HG02870 (cell line): ENCODE measurements around the gene PALM3.
"Not testable (repeated sequence)": the region's sequence is repeated elsewhere in the genome, so short reads cannot be mapped to it uniquely, and the experiment has no call there.

Experiments used
- ATAC-seq: cut with Tn5 transposase; IDR thresholded peaks from one replicate; pipeline ENCODE4 v1.9.1; 2021; ENCODE audit warnings: mild to moderate bottlenecking, moderate library complexity; ENCODE audit not compliant: unreplicated experiment

The PALM3 gene

DNA sequence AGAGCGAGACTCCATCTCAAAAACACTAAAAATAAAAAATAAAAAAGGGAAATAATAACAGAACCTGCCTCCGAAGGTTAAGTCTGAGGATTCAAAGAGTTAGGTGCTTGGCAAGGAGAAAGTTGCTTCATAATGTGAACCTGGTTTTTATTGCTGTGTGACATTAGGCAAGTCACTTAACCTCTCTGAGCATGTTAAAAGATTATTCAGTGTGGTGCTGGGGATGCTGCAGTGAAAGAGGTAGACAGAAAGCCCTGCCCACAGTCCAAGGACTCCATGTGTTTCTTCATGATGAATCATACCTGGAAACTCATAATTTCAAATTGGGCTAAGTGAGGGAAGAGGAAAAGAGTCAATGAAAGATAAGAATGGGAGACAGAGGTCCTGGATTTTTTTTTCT lies 27.9 kb downstream of the PALM3 start:
- ATAC-seq, result no peak

DNA sequence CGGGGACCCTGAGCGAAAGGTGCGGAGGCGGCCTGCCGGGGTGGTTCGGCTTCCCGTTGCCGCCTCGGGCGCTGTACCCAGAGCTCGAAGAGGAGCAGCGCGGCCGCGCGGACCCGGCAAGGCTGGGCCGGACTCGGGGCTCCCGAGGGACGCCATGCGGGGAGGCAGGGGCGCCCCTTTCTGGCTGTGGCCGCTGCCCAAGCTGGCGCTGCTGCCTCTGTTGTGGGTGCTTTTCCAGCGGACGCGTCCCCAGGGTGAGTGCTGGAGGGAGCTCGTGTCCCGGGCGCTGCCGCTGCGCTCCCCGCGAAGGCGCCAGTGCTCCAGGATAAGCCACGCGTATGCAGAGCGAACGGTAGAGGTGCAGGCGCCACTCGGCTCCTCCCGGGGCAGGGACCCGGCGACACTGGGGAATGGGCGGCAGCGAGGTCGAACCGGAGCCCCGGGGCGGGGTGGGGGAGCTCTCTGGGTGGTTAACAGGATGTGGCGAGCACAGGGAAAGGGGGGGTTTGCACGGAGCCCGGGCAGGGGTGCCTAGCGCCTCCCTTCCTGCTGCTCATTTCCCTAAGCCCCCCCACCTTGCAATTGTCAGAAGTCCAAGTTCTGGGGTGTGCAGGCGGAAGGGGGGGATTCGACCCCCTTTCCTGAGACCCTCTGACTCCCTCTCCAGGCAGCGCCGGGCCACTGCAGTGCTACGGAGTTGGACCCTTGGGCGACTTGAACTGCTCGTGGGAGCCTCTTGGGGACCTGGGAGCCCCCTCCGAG lies 30.0 kb downstream of the PALM3 start, which contains the start of gene IL27RA:
IL27RA (plus strand) TSS at position 44 of the 762 bp plus-strand sequence; CDS start at position 155, 111 bp downstream.
- peak; percentile 51 for ATAC-seq

DNA sequence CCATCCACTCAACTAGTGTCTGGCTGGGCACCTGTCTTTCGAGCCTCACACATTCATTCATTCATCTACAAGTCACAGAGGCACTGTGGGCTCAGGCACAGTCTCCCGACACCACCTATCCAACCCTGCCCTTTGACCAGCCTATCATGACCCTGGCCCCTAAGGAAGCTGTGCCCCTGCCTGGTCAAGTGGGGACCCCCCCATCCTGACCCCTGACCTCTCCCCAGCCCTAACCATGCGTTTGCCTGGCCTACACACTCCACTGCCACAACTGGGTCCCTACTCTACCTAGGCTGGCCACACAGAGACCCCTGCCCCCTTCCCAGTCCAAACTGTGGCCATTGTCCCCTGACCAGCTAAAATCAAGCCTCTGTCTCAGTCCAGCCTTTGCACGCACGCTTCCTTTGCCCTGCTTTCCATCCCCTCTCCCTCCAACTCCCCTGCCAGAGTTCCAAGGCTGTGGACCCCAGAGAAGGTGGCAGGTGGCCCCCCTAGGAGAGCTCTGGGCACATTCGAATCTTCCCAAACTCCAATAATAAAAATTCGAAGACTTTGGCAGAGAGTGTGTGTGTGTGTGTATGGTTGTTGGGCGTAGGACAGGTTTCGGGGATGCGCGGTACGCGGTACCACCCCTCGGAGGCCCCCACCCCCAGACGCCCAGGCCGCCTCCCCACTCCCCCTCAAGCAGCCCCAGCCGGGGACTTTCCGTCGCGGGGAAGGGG lies 30.7 kb downstream of the PALM3 start:
- no peak for ATAC-seq

DNA sequence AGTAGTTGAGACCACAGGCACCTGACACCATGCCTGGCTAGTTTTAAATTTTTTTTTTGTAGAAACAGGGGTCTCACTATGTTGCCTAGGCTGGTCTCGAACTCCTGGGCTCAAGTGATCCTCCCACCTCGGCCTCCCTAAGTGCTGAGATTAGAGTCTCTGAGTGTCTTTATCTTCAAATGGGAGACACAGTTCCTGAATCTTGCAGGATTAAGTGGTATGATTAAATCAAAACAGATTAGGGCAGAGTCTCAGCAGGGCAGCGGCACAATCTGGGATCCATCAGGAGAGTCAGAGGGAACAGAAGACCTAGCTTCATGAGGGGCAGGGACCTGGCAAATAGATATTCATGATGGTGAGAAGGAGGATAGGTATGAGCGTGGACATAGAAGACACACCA lies 33.0 kb downstream of the PALM3 start:
- no peak for ATAC-seq

DNA sequence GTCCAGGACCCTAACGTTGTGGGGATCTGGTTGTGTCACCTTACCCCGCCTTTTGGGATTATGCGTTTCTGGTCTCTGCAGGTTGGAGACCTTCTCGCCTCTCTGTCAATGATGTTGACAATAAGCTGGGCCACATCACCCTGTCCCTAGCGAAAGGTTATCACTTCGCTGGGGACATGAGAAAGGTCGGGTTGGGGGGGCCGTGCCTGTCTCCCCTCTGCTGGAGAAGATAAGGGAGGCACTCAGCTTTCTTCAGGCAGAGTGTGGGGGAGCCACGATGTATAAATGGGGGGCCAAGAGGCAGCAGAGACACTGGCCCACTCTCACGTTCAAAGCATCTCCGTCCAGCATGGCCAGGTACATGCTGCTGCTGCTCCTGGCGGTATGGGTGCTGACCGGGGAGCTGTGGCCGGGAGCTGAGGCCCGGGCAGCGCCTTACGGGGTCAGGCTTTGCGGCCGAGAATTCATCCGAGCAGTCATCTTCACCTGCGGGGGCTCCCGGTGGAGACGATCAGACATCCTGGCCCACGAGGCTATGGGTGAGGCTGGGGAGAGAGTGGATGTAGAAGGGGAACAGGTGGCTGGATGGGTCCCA lies 33.9 kb downstream of the PALM3 start, which contains the start of gene RLN3:
RLN3 (plus strand) TSS at position 293 of the 595 bp plus-strand sequence; CDS start at position 350, 57 bp downstream.
- no peak for ATAC-seq

DNA sequence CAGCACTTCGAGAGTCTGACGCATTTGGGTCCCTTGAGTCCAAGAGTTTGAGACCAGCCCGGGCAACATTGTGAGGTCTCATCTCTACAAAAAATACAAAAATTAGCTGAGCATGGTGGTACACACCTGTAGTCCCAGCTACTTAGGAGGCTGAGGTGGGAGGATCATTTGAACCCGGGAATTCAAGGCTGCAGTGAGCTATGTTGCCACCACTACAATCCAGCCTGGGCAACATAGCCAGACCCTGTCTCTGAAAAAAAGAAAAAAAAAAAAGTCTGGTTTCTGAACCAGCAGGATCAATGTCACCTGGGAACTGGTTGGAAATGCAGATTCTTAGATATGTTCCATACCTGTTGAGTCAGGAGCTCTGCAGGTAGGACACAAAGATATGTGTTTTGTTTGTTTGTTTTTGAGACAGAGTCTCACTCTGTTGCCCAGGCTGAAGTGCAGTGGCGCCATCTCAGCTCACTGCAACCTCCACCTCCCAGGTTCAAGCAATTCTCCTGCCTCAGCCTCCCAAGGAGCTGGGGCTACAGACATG lies 35.2 kb downstream of the PALM3 start:
- ATAC-seq, result not testable (repeated sequence)

DNA sequence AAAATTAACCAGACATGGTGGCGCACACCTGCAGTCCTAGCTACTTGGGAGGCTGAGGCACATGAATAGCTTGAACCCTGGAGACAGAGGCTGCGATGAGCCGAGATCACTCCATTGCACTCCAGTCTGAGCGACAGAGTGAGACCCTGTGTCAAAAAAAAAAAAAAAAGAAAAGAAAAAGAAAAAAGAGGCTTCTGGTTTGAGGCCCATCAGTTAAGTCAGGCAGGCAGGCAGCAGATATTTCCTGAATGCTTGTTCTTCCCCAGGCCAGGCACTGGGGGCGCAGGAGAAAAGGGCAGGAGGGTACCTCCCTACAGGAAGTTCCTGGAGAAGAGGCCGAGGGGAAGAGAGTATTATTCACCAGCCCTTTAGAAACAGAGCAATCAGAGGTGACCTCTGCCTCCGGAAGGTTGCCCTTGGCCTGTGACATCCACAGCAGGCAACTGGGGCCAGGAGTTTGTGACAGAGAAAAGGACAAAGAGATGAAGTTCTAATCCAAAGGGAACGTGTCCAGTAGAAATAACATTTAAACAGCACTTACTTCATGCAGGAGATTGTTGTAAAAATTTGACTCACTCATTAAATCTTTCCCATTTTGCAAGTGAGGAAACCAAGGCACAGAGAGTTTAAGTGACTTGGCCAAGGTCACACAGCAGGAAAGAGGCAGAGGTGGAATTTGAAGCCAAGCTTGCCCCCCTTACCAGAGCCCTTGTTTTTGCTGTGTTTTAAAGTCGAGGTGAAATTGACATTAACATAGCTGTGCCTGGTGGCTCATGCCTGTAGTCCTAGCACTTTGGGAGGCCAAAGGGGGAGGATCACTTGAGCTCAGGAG lies 38.3 kb downstream of the PALM3 start:
- no peak for ATAC-seq

DNA sequence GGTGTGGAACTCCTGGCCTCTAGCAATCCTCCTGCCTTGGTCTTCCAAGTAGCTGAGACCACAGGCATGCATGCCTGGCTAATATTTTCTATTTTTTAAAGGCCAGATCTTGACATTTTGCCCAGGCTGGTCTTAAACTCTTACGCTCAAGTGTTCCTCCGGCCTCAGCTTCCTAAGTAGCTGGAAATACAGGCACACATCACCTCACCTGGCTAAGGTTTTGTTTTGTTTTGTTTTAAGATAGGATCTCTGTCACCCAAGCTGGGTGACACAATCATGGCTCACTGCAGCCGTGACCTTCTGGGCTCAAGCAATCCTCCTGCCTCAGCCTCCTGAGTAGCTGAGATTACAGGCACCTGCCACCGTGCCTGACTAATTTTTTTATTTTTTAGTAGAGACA lies 39.4 kb downstream of the PALM3 start:
- ATAC-seq, result no peak

DNA sequence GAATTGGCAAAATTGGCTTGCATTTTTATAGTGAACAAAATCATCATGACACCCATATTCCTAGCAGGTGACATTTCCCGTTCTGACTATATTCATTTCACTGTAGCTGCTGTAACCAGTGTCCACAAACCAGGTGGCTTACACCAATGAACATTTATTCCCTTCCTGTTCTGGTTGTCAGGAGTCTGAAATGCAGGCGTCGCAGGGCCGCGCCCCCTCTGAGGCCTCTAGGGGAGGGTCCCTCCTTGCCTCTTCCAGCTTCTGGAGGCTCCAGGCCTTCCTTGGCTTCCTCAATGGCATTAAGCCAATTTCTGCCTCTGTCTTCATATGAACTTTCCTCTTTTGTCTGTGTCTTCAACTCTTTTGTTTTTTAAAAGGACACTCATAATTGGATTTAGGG lies 40.4 kb downstream of the PALM3 start:
- ATAC-seq, result no peak

DNA sequence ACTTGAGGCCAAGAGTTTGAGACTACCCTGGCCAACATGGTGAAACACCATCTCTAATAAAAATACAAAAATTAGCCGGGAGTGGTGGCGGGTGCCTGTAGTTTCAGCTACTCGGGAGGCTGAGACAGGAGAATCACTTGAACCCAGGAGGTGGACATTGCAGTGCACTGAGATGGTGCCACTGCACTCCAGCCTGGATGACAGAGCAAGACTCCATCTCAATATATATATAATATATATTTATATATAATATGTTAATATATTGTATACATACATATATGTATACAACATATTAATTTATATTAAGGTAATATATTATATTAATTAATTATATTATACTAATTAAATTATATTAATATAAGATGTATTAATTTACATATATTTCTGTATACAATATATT lies 42.1 kb downstream of the PALM3 start:
- not testable (repeated sequence) for ATAC-seq

DNA sequence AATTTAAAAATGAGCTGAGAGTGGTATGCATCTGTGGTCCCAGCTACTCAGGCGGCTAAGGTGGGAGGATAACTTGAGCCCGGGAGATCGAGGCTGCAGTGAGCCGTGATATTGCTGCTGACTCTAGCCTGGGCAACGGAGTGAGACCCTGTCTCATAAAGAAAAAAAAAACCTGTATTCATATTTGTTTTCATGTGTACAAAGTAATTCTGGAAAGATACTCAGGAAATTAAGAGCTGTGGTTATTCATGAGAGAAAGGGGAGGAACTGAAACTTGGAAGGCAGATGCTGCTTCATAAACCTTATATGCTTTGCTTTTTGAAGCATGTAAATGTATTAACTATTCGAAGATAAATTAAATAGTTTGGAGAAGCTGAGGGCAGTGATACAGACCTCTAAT lies 42.8 kb downstream of the PALM3 start:
- ATAC-seq, result no peak

DNA sequence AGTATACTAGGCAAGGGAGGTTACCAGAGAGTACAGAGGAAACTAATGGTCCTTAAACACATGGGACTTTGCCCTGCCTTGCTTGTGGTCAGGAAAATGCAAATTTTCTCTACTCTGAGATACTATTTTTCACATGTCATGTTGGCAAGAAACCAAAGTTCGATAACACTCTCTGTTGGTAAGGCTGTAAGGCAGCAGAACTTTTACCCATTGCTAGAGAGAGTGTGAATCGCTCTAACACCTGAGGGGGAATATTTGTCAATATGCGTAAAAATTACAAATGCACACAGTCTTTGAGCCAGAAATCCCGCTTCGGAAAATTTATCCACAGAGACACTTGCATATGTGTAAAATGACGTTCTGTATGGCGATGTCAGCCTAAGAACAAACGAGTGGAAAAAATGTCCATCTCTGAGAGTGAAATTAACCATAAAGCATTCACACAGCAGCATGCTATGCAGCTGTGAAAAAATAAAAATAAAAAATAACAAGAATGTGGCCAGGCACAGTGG lies 46.3 kb downstream of the PALM3 start:
- peak; percentile 80 for ATAC-seq

DNA sequence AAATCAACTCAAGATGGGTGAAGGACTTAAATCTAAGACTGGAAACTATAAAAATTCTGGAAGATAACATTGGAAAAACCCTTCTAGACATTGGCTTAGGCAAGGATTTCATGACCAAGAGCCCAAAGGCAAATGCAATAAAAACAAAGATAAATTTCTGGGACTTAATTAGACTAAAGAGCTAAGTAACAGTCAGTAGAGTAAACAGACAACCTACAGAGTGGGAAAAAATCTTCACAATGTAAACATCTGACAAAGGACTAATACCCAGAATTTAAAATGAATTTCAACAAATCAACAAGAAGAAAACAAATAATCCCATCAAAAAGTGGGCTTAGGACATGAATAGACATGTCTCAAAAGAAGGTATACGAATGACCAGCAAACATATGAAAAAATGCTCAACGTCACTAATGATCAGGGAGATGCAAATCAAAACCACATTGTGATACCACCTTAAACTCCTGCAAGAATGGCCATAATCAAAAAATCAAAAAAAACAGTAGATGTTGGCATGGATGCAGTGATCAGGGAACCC lies 49.4 kb downstream of the PALM3 start:
- ATAC-seq, result no peak

DNA sequence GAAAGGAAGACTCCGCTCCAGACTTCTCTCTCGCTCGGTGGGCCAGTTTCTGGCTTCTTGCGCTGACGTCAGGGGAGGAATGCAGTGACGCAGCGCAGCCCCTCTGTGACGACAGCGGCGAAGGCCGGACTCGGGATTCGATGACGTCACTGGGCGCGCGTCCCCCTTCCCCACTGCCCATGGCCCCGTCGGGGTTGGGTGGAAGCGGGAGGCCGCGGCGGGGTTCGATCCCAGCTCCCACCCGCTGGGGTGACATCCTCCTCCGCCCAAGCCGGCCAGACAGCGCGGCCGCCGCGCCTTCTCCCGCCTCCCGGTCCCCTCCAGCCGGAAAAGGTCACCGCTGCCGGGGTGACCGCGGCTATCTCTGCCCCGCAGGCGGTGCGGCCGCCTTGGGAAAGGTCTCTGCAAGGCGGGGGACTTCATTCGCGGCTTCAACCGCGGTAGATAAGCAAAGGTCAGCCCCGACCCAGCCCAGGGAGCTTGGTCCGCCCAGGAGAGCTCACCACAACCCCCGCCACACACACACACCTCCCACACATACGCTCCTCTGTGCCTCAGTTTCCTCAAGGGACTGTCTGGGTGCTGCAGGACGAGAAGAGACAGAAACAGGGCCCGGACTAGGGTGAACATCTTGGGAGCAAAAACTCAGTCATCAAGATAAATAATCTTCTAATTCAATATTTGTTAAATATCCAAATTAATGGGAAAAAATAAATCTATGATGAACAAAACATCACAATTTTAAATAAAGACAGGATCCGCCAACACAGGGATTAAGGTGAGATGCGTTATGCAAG lies 54.9 kb downstream of the PALM3 start:
- peak; percentile 24 for ATAC-seq

DNA sequence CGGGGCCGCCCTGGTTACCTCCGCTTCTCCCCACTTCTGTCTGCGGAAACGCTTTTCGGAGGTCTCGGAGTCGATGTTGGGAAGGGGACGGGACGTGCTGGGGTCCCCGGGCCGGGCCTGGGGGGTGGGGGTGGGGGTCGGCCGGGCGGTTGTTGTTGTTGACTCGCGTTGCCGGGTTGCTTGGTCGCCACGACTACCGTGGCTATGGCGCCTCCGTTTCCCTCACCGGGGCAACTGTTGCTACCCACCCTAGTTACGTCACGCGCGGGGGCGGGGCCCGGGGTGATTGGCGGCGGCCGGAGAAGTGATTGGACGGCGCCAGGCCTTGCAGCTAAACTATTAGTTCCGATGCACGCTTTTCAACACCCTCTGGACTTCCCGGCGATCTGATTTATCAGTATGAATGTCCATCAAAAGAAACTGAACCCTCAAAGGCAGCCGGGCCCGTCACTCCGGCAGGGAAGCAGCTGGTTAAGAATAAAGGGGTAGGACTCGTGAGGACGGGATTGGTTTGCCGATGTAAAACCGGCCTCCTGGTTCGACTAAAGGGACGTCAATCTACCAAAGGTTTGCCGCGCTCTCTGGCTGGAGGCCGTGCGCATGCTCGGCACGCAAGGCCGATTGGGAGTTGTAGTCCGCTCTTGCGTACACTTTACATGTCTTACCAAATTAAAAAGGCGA lies 55.7 kb downstream of the PALM3 start, which contains the start of gene RFX1:
RFX1 (minus strand) TSS at position 236 of the 681 bp plus-strand sequence. CDS start 12,477 bp downstream, outside the sequence.
- peak; percentile 76 for ATAC-seq

DNA sequence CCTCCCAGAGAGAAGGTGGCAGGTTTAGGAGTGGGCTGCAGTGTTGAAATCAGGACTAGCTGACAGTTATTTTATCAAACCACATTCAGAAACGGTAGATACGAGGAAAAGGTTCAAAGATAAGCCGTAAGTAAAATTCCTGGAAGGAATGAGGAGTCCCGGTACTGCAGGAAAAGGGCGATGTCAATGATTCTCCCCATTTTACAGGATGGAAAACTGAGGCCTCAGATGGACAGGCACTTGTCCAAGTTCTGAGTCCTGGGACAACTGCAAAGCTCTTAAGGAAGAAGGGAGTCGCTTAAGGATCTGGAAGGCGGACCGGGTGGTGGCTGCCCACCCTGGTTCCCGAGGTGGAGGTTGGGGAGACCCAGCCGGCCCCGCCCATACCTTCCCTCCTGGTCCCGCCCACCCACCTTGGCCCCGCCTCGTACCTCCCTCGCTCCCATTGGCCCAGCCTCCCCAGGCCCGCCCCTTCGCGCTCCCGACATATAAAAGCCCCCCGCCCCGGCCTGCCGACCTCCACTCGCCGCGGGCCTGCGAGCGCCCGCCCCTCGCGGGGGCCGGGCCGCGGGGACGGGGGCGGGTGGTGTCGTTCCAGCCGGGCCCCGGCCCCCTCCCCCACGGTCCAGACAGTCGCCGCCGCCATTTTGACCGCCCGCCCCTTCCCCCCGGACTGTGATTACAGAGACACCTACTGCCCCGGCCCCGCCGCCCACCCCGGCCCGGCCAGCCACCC lies 56.4 kb downstream of the PALM3 start:
- no peak for ATAC-seq

DNA sequence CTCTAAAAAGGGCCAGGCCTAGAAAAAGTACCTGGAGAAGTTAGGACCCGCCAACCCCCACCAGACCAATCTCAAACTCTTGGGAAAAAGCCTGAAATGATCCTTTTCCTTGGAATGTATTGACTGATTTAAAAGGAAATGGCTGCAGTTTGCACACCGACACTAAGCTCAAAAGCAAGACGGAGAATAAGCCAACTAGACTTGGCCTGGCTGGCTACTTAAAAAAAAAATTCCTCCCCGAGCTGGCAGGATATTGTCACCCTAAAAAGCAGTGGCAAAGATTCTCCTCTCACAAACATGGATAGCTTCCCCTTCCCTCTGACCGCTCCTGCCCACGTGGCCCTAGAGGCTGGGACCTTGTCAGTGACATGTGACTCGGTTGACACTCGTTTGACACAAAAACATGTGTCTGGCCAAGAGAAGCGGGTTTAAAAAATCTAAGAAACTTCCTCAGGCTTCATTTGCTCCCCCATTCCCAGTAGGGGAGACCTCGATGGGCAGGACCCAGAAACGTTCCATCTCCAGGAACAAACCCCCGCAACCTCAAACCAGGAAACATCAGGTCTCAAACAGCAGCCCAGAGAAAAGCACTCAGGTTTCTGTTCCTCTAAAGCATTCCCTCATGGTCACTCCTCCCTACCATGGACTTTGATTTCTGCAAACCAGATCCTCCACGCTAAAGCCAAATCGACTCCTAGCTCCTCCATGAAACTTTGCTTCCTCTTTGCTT lies 57.1 kb downstream of the PALM3 start:
- no peak for ATAC-seq
